NCI-H1417 treated with DMSO at 0.1 percent for 48 hours (cell line): Measurements from ENCODE around the gene PKD1.
"Not testable (repeated sequence)": the region's sequence is repeated elsewhere in the genome, so short reads cannot be mapped to it uniquely, and the experiment has no call there.

Experiments
- DNase-seq: peaks from one replicate; lab custom pipeline; 2025; lab: John Stamatoyannopoulos, UW

Gene PKD1

DNA sequence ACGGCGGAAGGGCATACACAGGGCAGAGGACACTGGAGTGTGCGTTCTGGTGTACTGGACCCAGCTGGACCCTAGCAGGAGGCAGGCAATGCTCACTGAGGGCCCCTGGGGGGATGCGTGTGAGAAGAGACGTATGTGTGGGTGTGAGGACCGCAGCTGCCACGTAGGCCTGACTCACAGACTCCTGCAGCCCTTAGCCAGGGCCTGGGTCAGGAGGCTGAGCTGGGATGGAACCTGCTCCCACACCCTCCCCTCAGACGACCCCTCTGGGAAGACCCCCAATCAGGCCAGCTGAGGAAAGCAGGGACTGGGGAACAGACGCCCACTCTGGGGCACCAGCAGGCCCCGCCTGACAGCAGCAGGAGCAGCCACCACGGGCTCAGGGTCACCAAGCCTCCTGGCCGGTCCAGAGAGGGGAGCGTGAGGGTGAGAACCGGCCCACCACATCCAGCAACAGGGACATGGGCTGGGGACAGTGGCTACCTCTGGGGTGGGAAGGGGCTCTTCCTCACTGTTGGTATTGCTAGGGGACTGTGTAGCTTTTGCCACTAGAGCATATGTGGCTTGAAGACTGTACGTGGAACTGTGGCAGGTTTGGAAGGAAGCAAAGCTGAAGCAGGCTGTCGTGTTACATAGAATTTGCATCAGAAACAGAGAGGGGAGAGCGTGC is 28.4 kb downstream of the PKD1 start:
- not testable (repeated sequence) for DNase-seq

DNA sequence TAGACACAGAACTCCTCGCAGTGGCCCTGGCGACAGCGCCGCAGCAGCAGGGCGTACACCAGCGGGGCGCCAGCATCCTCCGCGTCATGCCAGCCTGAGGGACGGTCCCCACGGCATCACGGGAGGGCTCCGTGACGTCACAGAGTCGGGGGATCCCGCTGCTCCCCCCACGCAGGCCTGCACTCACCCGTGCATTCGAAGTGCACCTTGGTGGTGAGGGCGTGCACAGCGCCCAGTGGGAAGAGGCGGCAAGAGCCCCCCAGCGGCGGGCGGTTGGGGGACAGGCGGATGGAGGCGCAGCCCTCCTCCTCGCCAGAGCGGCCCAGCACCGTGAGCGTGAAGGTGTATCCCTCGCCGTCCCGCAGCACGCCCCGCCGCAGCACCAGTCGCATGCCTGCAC is 29.5 kb downstream of the PKD1 start:
- DNase-seq, result not testable (repeated sequence)

DNA sequence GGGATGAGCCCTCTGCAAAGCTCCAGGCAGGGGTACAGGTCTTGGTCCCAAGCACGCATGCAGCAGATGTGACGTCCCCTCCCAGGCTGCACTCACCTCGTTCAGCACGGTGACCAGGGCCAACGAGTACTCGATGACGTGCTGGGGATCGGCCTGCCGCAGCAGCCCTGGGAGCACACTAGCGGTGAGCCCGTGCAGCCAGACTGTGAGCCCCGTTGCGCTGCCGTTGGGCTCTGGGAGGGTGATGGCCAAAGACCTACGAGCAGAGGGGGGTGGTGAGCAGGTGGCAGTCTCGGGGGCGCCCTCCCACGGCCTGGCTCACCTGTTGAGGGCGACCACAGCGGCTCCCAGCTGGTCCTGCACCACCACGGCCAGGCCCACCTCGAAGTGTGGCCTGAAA is 29.9 kb downstream of the PKD1 start:
- DNase-seq, result not testable (repeated sequence)

- not testable (repeated sequence) for DNase-seq
Observed at GRCh38 chr16:2105291-2105690, 30.4 kb downstream of the PKD1 start.

GRCh38 chr16:2104464-2104863 is 31.2 kb downstream of the PKD1 start:
- DNase-seq, result not testable (repeated sequence)

DNA sequence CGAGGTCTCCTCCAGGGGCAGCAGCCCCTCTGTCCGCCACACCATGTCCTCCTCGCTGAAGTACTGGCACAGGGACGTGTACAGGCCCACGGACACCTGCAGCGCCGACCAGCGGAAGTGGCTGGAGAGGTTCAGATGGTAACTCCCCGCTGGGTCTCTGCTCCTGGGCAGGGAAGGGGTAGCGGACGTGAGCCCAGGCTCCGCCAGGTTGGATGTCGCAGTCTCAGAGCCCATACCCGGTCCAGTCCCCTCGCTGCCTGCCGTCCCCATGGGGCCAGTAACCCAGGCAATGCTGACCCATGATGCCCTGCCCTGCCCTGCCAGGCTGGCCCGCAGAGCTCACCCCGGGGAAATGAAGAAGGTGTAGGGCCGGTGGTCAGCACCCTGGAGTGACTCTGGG is 33.2 kb downstream of the PKD1 start:
- DNase-seq, result no peak

DNA sequence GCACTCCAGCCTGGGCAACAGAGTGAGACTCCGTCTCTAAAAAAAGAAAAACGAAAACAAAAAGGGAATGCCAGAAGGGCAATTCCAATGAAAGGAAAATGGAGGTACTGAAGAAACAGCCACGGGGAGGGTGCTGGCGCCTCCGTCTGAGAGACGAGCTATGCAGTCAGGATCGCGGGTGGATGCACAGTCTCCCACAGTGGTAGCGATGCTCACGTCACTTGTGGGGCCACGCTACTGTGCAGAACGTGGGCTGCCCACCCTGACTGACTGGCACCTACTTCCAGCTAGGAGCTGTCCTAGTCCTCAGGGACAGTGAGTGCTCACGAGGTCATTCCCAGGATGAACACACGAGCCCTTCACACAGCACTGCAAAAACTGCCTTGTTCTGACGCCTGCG is 34.1 kb downstream of the PKD1 start:
- not testable (repeated sequence) for DNase-seq

GRCh38 chr16:2097689-2098088 is 38.0 kb downstream of the PKD1 start:
- not testable (repeated sequence) for DNase-seq

- no peak for DNase-seq
Observed at GRCh38 chr16:2096853-2097595, 38.7 kb downstream of the PKD1 start.

DNA sequence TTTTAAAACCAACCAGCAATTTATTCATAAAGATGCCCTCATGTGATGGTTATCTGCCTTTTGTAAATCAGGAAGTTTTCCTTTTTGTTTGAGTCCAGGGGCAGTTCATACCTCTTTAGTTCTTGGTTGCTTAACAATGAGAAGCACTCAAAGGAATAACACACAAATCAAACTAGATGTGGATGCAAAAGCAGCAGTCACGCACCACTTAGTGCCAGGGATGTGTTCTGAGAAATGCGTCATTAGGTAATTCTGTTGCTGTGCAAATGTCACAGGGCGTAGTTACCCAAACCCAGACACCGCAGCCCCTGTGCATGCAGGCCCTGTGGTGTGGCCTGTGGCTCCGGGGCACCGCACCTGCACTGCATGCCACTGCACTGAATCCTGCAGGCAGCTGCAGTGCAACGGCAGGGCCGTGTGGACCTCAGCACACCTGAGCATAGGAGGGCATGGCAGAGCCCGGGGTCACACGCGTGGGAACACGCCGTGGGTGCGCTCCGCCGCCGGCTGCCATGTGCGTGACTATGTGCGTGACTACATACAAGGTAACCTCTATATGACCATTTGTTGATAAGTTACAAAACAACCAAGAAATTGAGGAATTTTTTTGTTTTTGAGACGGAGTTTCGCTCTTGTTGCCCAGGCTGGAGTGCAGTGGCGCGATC is 39.6 kb downstream of the PKD1 start:
- DNase-seq, result no peak

DNA sequence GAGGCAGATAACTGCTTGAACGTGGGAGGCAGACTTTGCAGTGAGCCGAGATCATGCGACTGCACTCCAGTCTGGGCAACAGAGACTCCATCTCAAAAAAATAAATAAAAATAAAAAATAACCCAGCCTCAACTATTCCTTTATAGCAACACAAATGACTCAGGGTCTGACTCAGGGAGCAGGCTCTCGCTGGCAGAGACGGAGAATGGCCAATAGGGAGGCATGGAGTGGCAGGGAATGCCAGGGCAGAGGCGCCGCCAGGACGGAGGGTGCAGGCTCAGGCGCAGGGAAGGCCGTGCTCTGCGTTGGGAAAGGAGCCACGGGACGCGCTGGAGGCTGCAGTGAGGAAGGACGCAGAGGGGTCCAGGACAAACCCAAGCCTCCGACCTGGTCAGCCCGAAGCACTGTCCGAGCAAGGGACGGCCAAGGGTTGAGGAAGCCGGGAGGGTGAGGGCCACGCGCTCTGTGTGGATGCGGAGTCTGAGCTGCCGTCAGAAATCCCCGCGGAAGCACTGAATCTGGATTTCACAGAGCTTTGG is 40.3 kb downstream of the PKD1 start:
- DNase-seq, result no peak

GRCh38 chr16:2093793-2094192 is 41.9 kb downstream of the PKD1 start:
- DNase-seq, result no peak

- no peak for DNase-seq
Observed at GRCh38 chr16:2092866-2093265, 42.8 kb downstream of the PKD1 start.

- DNase-seq, result no peak
Observed at GRCh38 chr16:2092256-2092620, 43.5 kb downstream of the PKD1 start.

- DNase-seq, result no peak
Observed at GRCh38 chr16:2091547-2092255, 44.0 kb downstream of the PKD1 start.

GRCh38 chr16:2090777-2091546 is 44.7 kb downstream of the PKD1 start:
- no peak for DNase-seq

DNA sequence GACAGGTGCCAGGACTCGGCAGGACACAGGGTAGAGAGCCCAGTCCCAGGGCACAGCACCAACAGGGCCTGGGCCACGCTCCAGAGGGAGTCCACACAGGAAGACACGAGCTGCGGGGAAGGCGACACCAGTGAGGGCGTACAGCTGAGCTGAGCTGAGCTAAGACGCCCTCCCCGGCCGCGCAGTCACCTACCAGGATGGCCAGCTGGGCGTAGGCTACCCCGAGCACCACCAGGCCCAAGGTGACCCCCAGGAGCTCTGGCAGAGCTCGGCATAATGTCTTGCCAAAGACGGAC is 45.3 kb downstream of the PKD1 start:
- DNase-seq, result no peak

DNA sequence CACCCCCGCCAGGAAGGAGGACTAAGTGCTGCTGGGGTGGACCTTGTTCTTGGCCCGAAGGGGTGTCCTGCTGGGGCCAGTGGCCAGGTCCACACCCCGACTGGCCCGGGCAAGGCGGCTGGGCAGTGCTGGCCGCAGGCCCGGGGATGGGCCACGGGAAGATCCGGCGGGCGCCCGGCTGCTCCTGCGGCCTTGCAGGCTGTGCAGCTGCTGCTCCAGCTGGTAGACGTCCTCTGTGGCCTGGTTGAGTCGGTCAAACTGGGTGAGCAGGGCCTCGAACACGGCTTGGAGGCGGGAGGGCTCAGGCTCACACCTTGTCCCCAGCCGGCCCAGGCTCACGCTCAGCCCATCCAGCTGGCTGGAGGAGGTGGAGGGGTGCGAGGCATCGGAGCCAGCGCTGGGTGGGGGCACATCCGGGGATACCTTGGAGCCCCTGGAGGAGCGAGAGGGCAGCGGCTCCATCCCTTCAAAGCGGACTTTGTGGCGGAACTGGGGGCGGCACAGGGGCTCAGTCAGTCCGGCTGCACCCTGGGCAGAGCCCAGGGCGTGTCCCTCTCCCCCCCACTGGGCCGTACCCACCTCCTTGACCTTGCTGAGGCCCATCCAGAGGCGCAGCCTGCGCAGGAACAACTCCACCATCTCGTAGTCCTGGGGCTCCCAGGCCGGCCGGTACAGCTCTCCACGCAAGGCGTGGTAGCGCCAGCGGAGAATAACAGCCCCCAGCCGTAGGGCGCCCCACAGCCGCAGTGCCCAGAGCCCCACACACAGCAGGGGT is 45.8 kb downstream of the PKD1 start:
- DNase-seq, result no peak

DNA sequence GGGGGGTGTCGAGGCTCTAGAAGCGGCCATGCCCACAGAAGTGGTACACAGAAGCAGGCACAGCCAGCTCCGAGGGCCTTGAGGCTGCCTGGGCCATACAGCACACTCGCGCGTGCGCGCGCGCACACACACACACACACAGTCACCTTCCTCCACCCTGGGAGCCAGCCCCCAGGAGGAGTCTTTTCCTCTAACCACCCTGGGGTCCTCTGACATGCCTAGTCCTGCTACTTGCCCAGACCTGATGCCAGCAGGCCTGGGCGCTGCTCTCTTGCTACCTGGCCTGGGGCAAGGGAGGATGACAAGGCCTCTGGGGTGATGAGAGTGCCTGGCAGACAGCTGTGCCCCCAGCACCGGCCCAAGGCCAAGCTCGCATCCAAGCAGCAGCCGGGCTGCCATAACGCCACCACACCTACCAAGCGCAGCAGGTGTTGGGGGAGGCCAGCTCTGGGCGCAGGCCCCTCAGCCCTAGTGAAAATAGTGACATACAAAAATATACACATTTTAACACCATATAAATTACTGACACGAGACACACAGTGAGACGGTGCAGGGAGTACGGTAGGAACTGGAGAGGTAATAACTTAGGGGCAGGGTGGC is 46.8 kb downstream of the PKD1 start:
- no peak for DNase-seq
